Measurements from ENCODE around the gene LY6G5B. TPM values are rescaled to one million over a fixed set of nuclear protein-coding genes. Genes with fewer than 3 reads are reported as not detected.

Gene LY6G5B
- polyA plus RNA-seq, 1 of the 3 experiments (the other 2 are of a cell fraction) = 12.7 TPM

DNA sequence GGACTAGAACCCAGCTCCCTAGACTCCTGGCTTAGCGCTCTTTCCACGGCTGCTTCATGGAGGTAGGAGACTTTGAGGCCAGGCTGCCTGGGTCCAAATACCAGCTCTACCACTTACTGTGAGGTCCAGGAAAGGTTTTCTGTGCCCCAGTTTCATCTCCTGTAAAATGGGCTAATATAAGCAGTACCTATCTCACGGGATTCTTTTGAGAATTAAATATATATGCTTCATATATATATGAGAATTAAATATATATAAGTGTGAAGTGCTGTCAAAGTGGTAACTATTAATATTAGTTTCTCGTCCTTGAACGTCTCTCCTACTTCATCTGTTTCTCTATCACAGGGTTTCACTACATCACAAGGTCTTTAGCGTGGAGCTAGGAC lies 21.3 kb downstream of the LY6G5B start:
- Histone ChIP-seq H3K4me1 (ENCODE audit: control insufficient read depth in 1 of 2, insufficient read depth in 2 of 2, low read depth in 1 of 2, low read length in 1 of 2) (no peaks in the 10 kb centered on the region), H3K79me2 (ENCODE audit: insufficient read depth) (no peaks in the 10 kb centered on the region), H3F3A (replicated peaks; ENCODE audit: insufficient read depth) (no peaks in the 10 kb centered on the region), H3K36me3 (replicated peaks in 1 of 2; ENCODE audit: control insufficient read depth in 1 of 2, insufficient read depth in 2 of 2, low read length in 1 of 2) (peaks cover 18 to 56% of the 10 kb centered on the region in 2 experiments), H2AFZ (ENCODE audit: low read depth) (no peak overlapping the region), H3K27me3 (ENCODE audit: insufficient read depth) (no peaks in the 10 kb centered on the region), H4K20me1 (ENCODE audit: insufficient read depth) (no peaks in the 10 kb centered on the region), H3K9me3 (no peaks in the 10 kb centered on the region), H3K27ac (ENCODE audit: low read depth in 2 of 2, low read length in 1 of 2) (no peak overlapping the region), H3K9ac (no peak overlapping the region), H3K9me2 (no peaks in the 10 kb centered on the region), H3K4me3 (ENCODE audit: low read depth in 2 of 2, low read length in 1 of 2) (no peak overlapping the region), H3K4me2 (no peak overlapping the region)
- POLR2A ChIA-PET = no interaction called here
- CTCF ChIA-PET = interaction anchor here (1.1 to 4.5 kb wide), 6 partner anchors 9 to 139 kb away, joined by 4 to 29 read pairs (median 7); partner anchors contain the start of genes C6orf47, LY6G5C and VARS1
- 97% methylated on average over 6 of the region's 6 CpGs for WGBS (ENCODE audit: low lambda C conversion rate)
- no peak for DNase-seq
- no peak for TF ChIP-seq MXI1 (IDR thresholded peaks at IDR 0.05; ENCODE audit: low read depth, low read length)
- TF ChIP-seq RFX5 (IDR thresholded peaks at IDR 0.05; ENCODE audit: low read length) = no peak
- TF ChIP-seq GATA2 (CRISPR knock-in tag; IDR thresholded peaks at IDR 0.05) = no peak
- TF ChIP-seq, protein P1, sequence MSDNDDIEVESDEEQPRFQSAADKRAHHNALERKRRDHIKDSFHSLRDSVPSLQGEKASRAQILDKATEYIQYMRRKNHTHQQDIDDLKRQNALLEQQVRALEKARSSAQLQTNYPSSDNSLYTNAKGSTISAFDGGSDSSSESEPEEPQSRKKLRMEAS (IDR thresholded peaks at IDR 0.05; ENCODE audit: low read depth) = no peak
- no peak for TF ChIP-seq YY1 (IDR thresholded peaks at IDR 0.05; ENCODE audit: low read depth)
- TF ChIP-seq TAF1 (IDR thresholded peaks at IDR 0.05; ENCODE audit: borderline replicate concordance, low read depth, low read length) = no peak
- no peak for TF ChIP-seq FOXJ3 (CRISPR knock-in tag; IDR thresholded peaks at IDR 0.05)
- TF ChIP-seq PBX3 (IDR thresholded peaks at IDR 0.05) = no peak
- TF ChIP-seq JUND (IDR thresholded peaks at IDR 0.05) = no peak
- no peak for TF ChIP-seq REST (IDR thresholded peaks at IDR 0.05; ENCODE audit: low read depth, low read length)
- TF ChIP-seq SMC3 (IDR thresholded peaks at IDR 0.05; ENCODE audit: low read depth, low read length) = no peak

GRCh38 chr6:31691564-31692108 lies 21.9 kb downstream of the LY6G5B start:
- Histone ChIP-seq H3K9me2 (no peaks in the 10 kb centered on the region), H3F3A (replicated peaks; ENCODE audit: insufficient read depth) (no peaks in the 10 kb centered on the region), H4K20me1 (ENCODE audit: insufficient read depth) (no peaks in the 10 kb centered on the region), H3K9me3 (no peaks in the 10 kb centered on the region), H3K4me3 (ENCODE audit: low read depth in 2 of 2, low read length in 1 of 2) (no peak overlapping the region), H3K36me3 (replicated peaks in 1 of 2; ENCODE audit: control insufficient read depth in 1 of 2, insufficient read depth in 2 of 2, low read length in 1 of 2) (peaks cover 22 to 53% of the 10 kb centered on the region in 2 experiments), H2AFZ (ENCODE audit: low read depth) (no peak overlapping the region), H3K27ac (ENCODE audit: low read depth in 2 of 2, low read length in 1 of 2) (no peak overlapping the region), H3K79me2 (ENCODE audit: insufficient read depth) (no peaks in the 10 kb centered on the region), H3K27me3 (ENCODE audit: insufficient read depth) (no peaks in the 10 kb centered on the region), H3K9ac (no peak overlapping the region), H3K4me1 (ENCODE audit: control insufficient read depth in 1 of 2, insufficient read depth in 2 of 2, low read depth in 1 of 2, low read length in 1 of 2) (no peaks in the 10 kb centered on the region), H3K4me2 (no peak overlapping the region)
- WGBS (ENCODE audit: low lambda C conversion rate) = 97% methylated on average over 9 of the region's 12 CpGs
- ChIA-PET POLR2A (no interaction called here), CTCF (interaction anchor here (1.2 to 4.5 kb wide), 4 partner anchors 8 to 139 kb away, joined by 3 to 29 read pairs (median 8); partner anchors contain the start of gene LY6G5C)
- TF ChIP-seq NRF1 (IDR thresholded peaks at IDR 0.05; ENCODE audit: low read depth, low read length) (no peak), TEAD4 (IDR thresholded peaks at IDR 0.05; ENCODE audit: borderline replicate concordance, insufficient read depth) (no peak), EZH2phosphoT487 (IDR thresholded peaks at IDR 0.05; ENCODE audit: borderline replicate concordance, low read depth) (no peak), RFX5 (IDR thresholded peaks at IDR 0.05; ENCODE audit: low read length) (no peak), MEF2A (IDR thresholded peaks at IDR 0.05; ENCODE audit: borderline replicate concordance, low read depth) (no peak), USF1 (IDR thresholded peaks at IDR 0.05; ENCODE audit: borderline replicate concordance, low read depth) (no peak), ZBTB33 (IDR thresholded peaks at IDR 0.05; ENCODE audit: borderline replicate concordance, low read depth) (no peak), ELF1 (IDR thresholded peaks at IDR 0.05) (no peak), FOSL2 (IDR thresholded peaks at IDR 0.05; ENCODE audit: borderline replicate concordance, low read depth) (no peak), NFIC (IDR thresholded peaks at IDR 0.05; ENCODE audit: borderline replicate concordance) (no peak)
- DNase-seq = no peak

Measured in SK-N-SH (cell line).